Activated naive CD4-positive, alpha-beta T cell treated with anti-CD3 and anti-CD28 coated beads, Interleukin-2, amount 50 U/mL, for 16 hours (primary cell): Measurements from ENCODE around the gene NOTO.
A peak's percentile ranks its signal among the peaks of the same experiment; 100 is the strongest.
"Not testable (repeated sequence)": the region's sequence is repeated elsewhere in the genome, so short reads cannot be mapped to it uniquely, and the experiment has no call there.

Source experiments
- DNase-seq: peaks from one replicate; pipeline ENCODE4 v3.0.0-alpha.2; 2020

The NOTO gene

GRCh38 chr2:73202156-73203054 is at the start of gene NOTO:
TSS of gene NOTO (plus strand) at chr2:73202574. CDS start at chr2:73202667, 93 bp downstream.
- DNase-seq: peak; percentile 19

- peak; percentile 42 for DNase-seq
Observed at GRCh38 chr2:73156539-73157124, 45.7 kb upstream of the NOTO start.

- no peak for DNase-seq
Observed at GRCh38 chr2:73162856-73163391, 39.5 kb upstream of the NOTO start.

GRCh38 chr2:73163483-73164367 is 38.6 kb upstream of the NOTO start:
- DNase-seq: peak; percentile 70

- DNase-seq: not testable (repeated sequence)
Observed at GRCh38 chr2:73165978-73166377, 36.4 kb upstream of the NOTO start.

- not testable (repeated sequence) for DNase-seq
Observed at GRCh38 chr2:73166813-73167212, 35.6 kb upstream of the NOTO start.

- DNase-seq: not testable (repeated sequence)
Observed at GRCh38 chr2:73168348-73168747, 34.0 kb upstream of the NOTO start.

- not testable (repeated sequence) for DNase-seq
Observed at GRCh38 chr2:73170341-73170740, 32.0 kb upstream of the NOTO start.

GRCh38 chr2:73172963-73173362 is 29.4 kb upstream of the NOTO start:
- peak; percentile 60 for DNase-seq

- DNase-seq: no peak
Observed at GRCh38 chr2:73173781-73174180, 28.6 kb upstream of the NOTO start.

- no peak for DNase-seq
Observed at GRCh38 chr2:73174244-73174643, 28.1 kb upstream of the NOTO start.

- DNase-seq: no peak
Observed at GRCh38 chr2:73174941-73175662, 27.3 kb upstream of the NOTO start.

- peak; percentile 77 for DNase-seq
Observed at GRCh38 chr2:73175663-73176204, 26.6 kb upstream of the NOTO start.

- DNase-seq: no peak
Observed at GRCh38 chr2:73176205-73176880, 26.0 kb upstream of the NOTO start.

- peak; percentile 91 for DNase-seq
Observed at GRCh38 chr2:73176881-73177644, 25.3 kb upstream of the NOTO start.

GRCh38 chr2:73177645-73178255 is 24.6 kb upstream of the NOTO start:
- no peak for DNase-seq

- no peak for DNase-seq
Observed at GRCh38 chr2:73185965-73186364, 16.4 kb upstream of the NOTO start.

GRCh38 chr2:73187549-73187948 is 14.8 kb upstream of the NOTO start:
- DNase-seq: no peak

- no peak for DNase-seq
Observed at GRCh38 chr2:73197579-73197978, 4.8 kb upstream of the NOTO start.

- DNase-seq: not testable (repeated sequence)
Observed at GRCh38 chr2:73200281-73200680, 2.1 kb upstream of the NOTO start.
